Heart left ventricle (tissue), 13 donors: ENCODE measurements around the gene PAPOLB.

ENCODE experiments used
- CTCF ChIP-seq, 12 donors: fragments of 200-600 bp; sonication (generic) in 4 of 12; IDR thresholded peaks; one replicate each; pipeline versions ENCODE4 v1.5.0 to v1.8.0; 2018 to 2022; ENCODE audit warnings: antibody characterized with exemption in 12 of 12, mild to moderate bottlenecking in 5 of 12
- POLR2A ChIP-seq, 2 donors: fragments of 450-650 bp; IDR thresholded peaks; one replicate each; pipeline ENCODE4 v1.6.1; 2017; ENCODE audit warnings: antibody characterized with exemption in 2 of 2, mild to moderate bottlenecking in 2 of 2, moderate library complexity in 2 of 2
- donor health status: ischemic (EF 13 %, LVEDD 7.1; RV severe dilation, severe dysfunction).
- donor health status: DM: no; HTN: yes; CAD: no.
- donor health status: DM: no; HTN: no; CAD: no.
- donor health status: ischemic (EF 25% LVEDD 6.9; RV normal size, moderate dysfunction).
- donor health status: ischemic (EF 25% LVEDD 5.7; RV mildly dilated, moderate dysfunction).
- donor health status: ischemic (EF 35%, LVEDD 5.7; RV mildly dilated, moderate dysfunction).
- donor health status: nonischemic (EF 11% LVEDD 7.7; RV severe dilation, severe dysfunction).
- donor health status: DM: yes; HTN: yes; CAD: no.
- donor health status: PGD.
- donor health status: ischemic (EF 29% LVEDD 5.4; RV normal size, mild dysfunction).
- donor health status: nonischemic (EF 23%, LVEDD 6.1; RV moderate dilation, normal function).

- TF ChIP-seq POLR2A (IDR thresholded peaks at IDR 0.05): no peak
- TF ChIP-seq CTCF (IDR thresholded peaks at IDR 0.05): no peak
Measured at GRCh38 chr7:4833176-4833575, 28.7 kb downstream of the PAPOLB start.
